ENCODE data around the gene PSTPIP2.
"Not testable (repeated sequence)": the region's sequence is repeated elsewhere in the genome, so short reads cannot be mapped to it uniquely, and the experiment has no call there.

The PSTPIP2 gene

GRCh38 chr18:46068763-46069162 is 3.3 kb downstream of the PSTPIP2 start:
- no peak for DNase-seq

GRCh38 chr18:46067438-46068007 is 4.5 kb downstream of the PSTPIP2 start:
- no peak for DNase-seq

GRCh38 chr18:46062781-46063180 is 9.3 kb downstream of the PSTPIP2 start:
- DNase-seq, result no peak

GRCh38 chr18:46061796-46062195 is 10.3 kb downstream of the PSTPIP2 start:
- DNase-seq, result no peak

- no peak for DNase-seq
Observed at GRCh38 chr18:46061387-46061786, 10.7 kb downstream of the PSTPIP2 start.

GRCh38 chr18:46060359-46060841 is 11.7 kb downstream of the PSTPIP2 start:
- no peak for DNase-seq

- no peak for DNase-seq
Observed at GRCh38 chr18:46055838-46056230, 16.2 kb downstream of the PSTPIP2 start.

GRCh38 chr18:46054956-46055837 is 16.9 kb downstream of the PSTPIP2 start:
- DNase-seq, result no peak

GRCh38 chr18:46053368-46054095 is 18.5 kb downstream of the PSTPIP2 start:
- no peak for DNase-seq

GRCh38 chr18:46051731-46052461 is 20.2 kb downstream of the PSTPIP2 start:
- no peak for DNase-seq

- DNase-seq, result no peak
Observed at GRCh38 chr18:46050268-46050667, 21.8 kb downstream of the PSTPIP2 start.

GRCh38 chr18:46048641-46049040 is 23.4 kb downstream of the PSTPIP2 start:
- no peak for DNase-seq

- not testable (repeated sequence) for DNase-seq
Observed at GRCh38 chr18:46047369-46047768, 24.7 kb downstream of the PSTPIP2 start.

GRCh38 chr18:46046688-46047087 is 25.4 kb downstream of the PSTPIP2 start:
- no peak for DNase-seq

- no peak for DNase-seq
Observed at GRCh38 chr18:46046126-46046525, 25.9 kb downstream of the PSTPIP2 start.

GRCh38 chr18:46042571-46043123 is 29.4 kb downstream of the PSTPIP2 start:
- DNase-seq, result no peak

GRCh38 chr18:46040747-46041104 is 31.3 kb downstream of the PSTPIP2 start:
- DNase-seq, result no peak

- DNase-seq, result no peak
Observed at GRCh38 chr18:46040033-46040746, 31.9 kb downstream of the PSTPIP2 start.

GRCh38 chr18:46037512-46038305 is 34.4 kb downstream of the PSTPIP2 start:
- DNase-seq, result no peak

GRCh38 chr18:46035696-46036680 is 36.1 kb downstream of the PSTPIP2 start:
- no peak for DNase-seq
